Measurements from ENCODE around the gene KIN. TPM values are rescaled to one million over a fixed set of nuclear protein-coding genes. Genes with fewer than 3 reads are reported as not detected.

KIN gene
- total RNA-seq, 6 experiments from 2014 or later: 12.8 to 16.1 (median 15.0) TPM

DNA sequence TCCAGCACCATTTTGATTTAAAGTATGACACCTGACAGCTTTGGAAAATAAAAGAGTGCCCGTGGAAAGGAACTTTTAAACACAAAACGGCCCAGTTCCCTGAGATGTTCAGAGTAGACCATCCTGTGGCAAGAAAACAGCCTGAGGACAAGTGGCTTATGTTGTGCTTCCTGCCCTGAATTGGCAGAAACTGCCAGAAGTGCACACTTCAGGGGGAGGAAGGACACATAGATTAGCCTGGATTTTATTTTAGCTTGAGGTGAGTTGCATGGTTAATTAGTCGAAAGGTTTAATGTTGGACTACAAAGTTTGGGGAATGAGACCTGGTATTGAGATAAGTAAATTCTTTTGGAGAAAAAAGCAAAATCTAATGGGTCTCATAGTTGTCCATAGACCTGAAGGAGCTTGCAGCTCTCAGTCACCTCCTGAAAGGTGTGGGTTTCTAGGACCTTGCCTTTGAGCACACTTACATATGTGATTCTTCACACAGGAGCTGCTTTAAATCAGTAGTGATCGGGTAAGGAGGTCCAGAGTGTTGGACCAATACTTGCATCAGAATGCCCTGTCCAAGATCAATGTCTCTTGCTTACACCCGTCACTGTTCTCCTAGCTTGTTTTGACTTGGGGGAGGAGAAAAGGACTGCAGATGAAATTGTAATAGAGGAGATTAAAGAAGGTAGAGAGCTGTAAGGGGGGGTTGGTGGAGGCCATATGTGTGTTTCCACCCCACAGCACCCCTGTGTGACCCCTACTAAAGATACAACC is 79.8 kb downstream of the KIN start:
- no peak overlapping the region for H3K27ac Mint-ChIP-seq
- TF ChIP-seq, protein P1, sequence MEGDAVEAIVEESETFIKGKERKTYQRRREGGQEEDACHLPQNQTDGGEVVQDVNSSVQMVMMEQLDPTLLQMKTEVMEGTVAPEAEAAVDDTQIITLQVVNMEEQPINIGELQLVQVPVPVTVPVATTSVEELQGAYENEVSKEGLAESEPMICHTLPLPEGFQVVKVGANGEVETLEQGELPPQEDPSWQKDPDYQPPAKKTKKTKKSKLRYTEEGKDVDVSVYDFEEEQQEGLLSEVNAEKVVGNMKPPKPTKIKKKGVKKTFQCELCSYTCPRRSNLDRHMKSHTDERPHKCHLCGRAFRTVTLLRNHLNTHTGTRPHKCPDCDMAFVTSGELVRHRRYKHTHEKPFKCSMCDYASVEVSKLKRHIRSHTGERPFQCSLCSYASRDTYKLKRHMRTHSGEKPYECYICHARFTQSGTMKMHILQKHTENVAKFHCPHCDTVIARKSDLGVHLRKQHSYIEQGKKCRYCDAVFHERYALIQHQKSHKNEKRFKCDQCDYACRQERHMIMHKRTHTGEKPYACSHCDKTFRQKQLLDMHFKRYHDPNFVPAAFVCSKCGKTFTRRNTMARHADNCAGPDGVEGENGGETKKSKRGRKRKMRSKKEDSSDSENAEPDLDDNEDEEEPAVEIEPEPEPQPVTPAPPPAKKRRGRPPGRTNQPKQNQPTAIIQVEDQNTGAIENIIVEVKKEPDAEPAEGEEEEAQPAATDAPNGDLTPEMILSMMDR (IDR thresholded peaks at IDR 0.05): no peak
- H3K27me3 Mint-ChIP-seq (ENCODE audit: insufficient read depth): no peaks in the 10 kb centered on the region; the same call in 1 of the 2 replicates
- DNase-seq: no peak
- H3K36me3 Mint-ChIP-seq (ENCODE audit: low read depth): no peaks in the 10 kb centered on the region
- no peak overlapping the region for H3K4me3 Mint-ChIP-seq
- no peaks in the 10 kb centered on the region for H3K9me3 Mint-ChIP-seq
- no peaks in the 10 kb centered on the region for H3K4me1 Mint-ChIP-seq (ENCODE audit: low read depth)

- TF ChIP-seq, protein P1 (IDR thresholded peaks at IDR 0.05): no peak
- Mint-ChIP-seq H3K4me1 (ENCODE audit: low read depth) (no peaks in the 10 kb centered on the region), H3K27ac (no peak overlapping the region), H3K9me3 (no peaks in the 10 kb centered on the region), H3K36me3 (ENCODE audit: low read depth) (no peaks in the 10 kb centered on the region), H3K27me3 (ENCODE audit: insufficient read depth) (no peaks in the 10 kb centered on the region; the same call in 1 of the 2 replicates), H3K4me3 (no peak overlapping the region)
- no peak for DNase-seq
These were observed 80.7 kb downstream of the KIN start for GRCh38 chr10:7707102-7707501.

GRCh38 chr10:7706534-7707073 is 81.2 kb downstream of the KIN start:
- no peaks in the 10 kb centered on the region for H3K27me3 Mint-ChIP-seq (ENCODE audit: insufficient read depth)
- no peak overlapping the region for H3K4me3 Mint-ChIP-seq
- TF ChIP-seq, protein P1 (IDR thresholded peaks at IDR 0.05): no peak
- H3K27ac Mint-ChIP-seq: no peak overlapping the region
- DNase-seq: no peak
- no peaks in the 10 kb centered on the region for H3K9me3 Mint-ChIP-seq
- H3K36me3 Mint-ChIP-seq (ENCODE audit: low read depth): no peaks in the 10 kb centered on the region
- H3K4me1 Mint-ChIP-seq (ENCODE audit: low read depth): no peaks in the 10 kb centered on the region

DNA sequence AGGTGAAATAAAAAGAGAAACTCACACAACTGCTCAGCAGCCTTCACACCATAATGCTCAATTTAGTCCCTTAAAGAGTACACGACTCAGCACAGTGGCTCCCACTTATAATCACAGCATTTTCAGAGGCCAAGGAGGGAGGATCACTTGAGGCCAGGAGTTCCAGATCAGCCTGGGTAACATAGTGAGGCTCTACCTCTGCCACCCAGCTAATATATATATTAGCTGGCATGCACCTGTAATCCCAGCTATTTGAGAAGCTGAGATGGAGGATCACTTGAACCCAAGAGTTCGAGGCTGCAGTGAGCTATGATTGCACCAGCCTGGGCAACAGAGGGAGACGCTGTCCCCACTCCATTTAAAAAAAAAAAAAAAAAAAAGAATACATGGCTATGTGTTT is 82.5 kb downstream of the KIN start:
- Mint-ChIP-seq H3K27me3 (ENCODE audit: insufficient read depth) (no peaks in the 10 kb centered on the region; the same call in 1 of the 2 replicates), H3K4me3 (no peak overlapping the region), H3K4me1 (ENCODE audit: low read depth) (no peaks in the 10 kb centered on the region), H3K27ac (no peak overlapping the region), H3K36me3 (ENCODE audit: low read depth) (no peaks in the 10 kb centered on the region), H3K9me3 (no peaks in the 10 kb centered on the region)
- TF ChIP-seq, protein P1 (IDR thresholded peaks at IDR 0.05): no peak
- DNase-seq: no peak

DNA sequence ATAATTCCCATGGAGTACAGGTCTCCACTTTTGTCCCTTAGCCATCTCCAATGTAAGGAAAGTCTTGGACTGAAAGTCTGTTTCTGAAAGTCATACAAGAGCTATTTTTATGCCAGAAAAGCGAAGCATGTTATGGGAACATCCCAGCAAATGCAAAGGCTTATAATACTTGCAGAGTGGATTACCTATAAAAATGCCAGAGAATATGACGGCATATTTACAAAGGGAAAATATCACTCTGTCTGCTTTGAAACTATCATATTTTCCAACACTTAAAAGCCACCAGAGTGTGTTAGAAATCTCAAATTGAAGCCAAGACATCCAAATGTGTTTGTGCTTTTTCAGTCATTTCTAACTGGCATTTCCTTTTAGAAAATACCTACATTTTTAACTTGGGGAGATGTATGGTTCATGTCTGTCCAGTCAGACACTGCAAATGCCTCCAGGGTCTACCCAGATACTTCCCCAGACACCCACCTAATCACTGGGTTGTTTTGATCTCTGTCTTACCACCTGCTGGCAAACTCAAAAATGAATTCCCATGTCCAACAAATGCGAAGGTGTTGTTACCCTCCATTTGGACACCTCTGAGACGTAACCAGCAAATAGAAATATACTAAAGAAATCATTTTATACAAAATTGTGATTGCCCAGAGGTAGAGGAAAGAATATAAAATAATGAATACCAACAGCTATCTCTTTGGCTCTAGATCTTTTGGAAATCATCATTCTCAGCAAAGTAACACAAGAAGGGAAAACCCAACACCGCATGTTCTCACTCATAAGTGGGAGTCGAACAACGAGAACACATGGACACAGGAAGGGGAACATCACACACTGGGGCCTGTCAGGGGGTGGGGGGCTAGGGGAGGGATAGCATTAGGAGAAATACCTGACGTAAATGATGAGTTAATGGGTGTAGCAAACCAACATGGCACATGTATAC is 83.4 kb downstream of the KIN start:
- no peaks in the 10 kb centered on the region for H3K9me3 Mint-ChIP-seq
- H3K4me3 Mint-ChIP-seq: no peak overlapping the region
- no peak overlapping the region for H3K27ac Mint-ChIP-seq
- peaks cover 2% of the 10 kb centered on the region; the same call in 1 of the 2 replicates for H3K27me3 Mint-ChIP-seq (ENCODE audit: insufficient read depth)
- H3K36me3 Mint-ChIP-seq (ENCODE audit: low read depth): no peaks in the 10 kb centered on the region
- H3K4me1 Mint-ChIP-seq (ENCODE audit: low read depth): no peaks in the 10 kb centered on the region
- no peak for DNase-seq
- TF ChIP-seq, protein P1 (IDR thresholded peaks at IDR 0.05): no peak
